OCI-M2 (cell line): ENCODE data around the gene B4GALNT2.

Source experiments
- DNase-seq: peaks from one replicate; lab custom pipeline; 2025; ENCODE audit not compliant: unreplicated experiment; lab: John Stamatoyannopoulos, UW

Gene B4GALNT2

DNA sequence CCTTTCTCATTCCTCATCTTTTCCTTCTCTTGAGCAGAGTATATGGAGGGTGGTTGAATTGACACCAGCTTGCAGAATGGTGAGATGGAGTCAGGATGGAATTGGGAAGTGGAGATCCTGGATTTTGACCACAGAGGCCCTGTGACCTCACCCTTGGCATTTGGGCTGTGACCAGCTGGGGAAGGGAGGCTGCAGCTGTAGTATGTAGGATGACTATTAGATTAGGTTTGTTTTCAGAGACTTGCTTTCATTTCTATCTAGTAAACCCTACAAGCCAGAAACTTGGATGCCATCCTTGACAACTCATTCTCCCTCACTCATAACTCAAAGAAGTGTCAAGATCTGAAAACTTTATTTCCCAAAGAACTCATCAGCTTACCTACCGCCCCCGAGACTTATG, 71.9 kb downstream of the B4GALNT2 start:
- DNase-seq = no peak

DNA sequence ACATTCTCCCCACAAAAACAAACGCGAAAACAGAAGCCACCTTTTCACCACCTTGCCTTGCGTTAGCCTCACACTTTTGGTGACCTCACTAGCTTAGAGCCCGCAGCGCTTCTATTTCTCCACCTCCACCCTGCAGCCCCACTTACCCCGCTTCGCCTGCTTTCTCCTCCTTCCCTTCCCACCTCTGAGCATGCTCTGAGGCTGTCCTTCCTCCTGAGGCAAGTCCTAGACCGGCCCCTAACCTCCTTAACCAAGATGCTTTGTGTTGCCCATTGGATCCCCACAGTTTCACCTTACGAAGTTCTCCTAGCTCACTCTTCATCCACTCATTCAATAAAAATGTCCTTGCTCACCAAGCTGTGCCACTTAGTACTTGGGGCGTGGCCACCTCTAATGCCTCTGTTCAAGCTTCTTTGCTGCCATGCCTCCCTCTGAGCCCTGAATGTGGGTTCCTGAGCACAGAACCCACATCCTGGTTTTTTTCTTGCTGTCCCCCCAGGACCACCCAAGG, 76.5 kb downstream of the B4GALNT2 start:
- DNase-seq = no peak

GRCh38 chr17:49210158-49211029, 77.8 kb downstream of the B4GALNT2 start, which contains the start of the genes ABI3 and GNGT2:
Gene ABI3 (plus strand): TSS chr17:49210707. CDS start chr17:49210725, 18 bp downstream.
Gene GNGT2 (minus strand): TSS chr17:49210574. CDS start chr17:49207422, 3,152 bp downstream.
- no peak for DNase-seq

GRCh38 chr17:49213399-49213798, 80.8 kb downstream of the B4GALNT2 start:
- no peak for DNase-seq

DNA sequence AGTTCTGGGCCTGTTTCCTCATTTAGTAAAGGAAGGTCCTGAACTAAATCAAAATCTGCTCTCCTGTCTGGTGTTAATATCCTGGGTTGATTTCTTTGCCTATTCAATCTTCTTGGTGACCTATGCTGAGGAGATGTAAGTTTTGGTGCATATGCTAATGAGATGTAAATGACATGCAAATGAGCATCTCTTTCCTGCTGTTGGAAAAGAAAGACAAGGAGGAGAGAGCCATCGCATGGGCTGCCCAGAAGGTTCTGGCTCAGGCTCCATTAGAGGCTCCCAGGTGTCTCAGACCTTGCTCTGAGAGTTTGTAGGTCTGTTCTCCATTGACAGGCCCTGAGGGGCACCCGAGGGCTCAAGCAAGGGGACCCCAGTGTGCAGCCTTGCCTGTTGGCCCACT, 81.3 kb downstream of the B4GALNT2 start:
- DNase-seq = no peak

DNA sequence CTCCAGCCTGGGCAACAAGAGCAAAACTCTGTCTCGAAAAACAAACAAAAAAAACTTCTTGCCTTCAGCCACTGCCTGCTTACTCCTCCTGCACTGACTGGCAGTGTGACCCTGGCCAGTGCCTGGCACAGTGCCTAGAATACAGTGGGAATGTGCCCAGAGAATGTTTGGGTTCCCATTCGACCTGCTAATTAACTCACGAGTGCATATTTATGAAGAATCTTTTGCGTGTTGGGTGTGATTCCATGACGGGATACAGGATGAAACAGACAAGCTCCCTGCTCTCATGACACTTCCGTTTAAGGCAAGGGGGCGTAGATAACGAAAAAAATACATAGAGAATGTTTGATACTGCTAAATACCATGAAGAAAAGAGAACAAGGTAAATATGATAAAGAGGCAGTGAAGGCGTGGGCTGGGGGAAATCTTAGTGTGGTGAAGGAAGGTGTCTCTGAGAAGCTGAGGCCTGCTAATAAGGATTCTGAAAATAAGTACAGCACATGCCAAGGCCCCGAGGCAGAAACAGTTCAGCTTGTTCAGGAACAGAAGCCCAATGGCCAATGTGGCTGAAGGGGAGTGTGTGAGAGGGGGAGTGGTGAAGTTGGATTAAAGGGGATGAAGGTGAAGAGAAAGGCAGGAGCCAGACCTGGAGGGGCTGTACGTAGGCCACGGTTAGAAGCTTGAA, 82.2 kb downstream of the B4GALNT2 start:
- no peak for DNase-seq

GRCh38 chr17:49216482-49216881, 83.9 kb downstream of the B4GALNT2 start:
- no peak for DNase-seq

- DNase-seq = no peak
Observed at GRCh38 chr17:49216953-49217650, 84.5 kb downstream of the B4GALNT2 start.

DNA sequence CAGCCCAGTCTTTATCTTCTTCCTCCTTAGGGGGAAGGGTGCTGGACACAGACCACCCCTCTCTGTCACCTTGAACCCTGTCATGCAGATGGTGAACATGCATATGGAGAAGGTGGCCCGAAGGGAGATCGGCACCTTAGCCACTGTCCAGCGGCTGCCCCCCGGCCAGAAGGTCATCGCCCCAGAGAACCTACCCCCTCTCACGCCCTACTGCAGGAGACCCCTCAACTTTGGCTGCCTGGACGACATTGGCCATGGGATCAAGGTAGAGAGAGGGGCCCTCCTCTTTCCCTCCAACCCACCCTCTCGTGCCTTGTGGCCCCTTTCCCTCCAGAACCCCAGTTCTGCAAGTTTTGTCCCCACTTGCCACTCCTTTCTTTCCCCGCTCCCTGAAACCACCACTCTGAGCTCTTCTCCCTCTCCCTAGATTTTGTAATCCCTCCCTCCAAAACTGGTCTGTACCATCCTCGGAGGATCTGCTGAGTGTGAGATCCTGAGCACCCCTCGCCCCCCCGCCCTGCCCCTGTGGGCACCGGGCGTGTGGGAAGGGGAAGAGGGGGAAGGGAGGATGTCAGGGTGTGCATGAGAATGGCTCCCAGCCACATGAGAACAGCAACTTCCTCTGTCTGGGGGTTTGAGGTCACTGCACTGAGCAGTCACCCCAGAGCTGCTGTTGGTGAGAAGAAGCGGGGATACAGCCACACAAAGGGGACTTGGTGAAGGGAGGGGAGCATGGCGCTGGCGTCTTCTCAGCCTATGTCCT, 85.3 kb downstream of the B4GALNT2 start:
- no peak for DNase-seq

DNA sequence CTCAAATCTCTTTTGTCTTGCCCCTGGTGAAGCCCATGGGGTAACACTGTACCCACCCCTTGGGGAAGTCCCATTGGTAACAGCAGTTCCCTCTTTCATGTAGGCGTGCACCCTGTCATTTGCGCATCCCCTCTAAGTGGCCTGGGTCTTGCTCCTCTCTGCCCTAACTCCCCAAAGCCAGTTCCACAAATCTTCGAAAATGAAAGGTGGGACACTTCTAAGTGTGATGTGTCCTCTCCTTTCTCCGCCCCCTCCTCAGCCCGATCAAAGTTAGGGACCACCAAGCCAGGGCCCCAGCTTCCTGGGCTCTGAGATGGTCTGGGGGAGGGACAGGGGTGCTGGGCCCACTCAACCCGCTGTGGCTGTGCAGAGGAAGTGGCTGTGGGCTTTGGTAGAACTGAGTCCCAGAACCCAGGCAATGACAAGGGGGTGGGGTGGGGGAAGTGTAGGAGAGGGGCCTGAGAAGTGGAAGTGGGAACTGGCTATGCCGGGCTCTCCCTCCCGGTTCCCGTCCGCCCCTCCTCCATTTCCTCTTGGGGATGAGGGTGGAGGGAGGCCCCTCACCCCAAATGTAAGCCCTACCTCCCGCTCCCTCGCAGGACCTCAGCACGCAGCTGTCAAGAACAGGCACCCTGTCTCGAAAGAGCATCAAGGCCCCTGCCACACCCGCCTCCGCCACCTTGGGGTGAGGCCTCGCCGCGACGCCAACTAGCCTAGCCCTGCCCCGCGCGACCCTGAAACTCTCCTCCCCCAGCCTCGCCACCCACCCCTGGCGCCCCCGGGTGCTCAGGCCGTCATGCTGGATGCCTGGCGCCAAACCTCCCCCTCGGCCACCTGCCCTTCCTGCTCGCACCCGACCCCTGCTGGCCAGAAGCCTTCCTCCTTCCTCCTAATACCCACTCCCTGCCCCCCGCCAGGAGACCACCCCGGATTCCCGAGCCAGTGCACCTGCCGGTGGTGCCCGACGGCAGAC, 86.7 kb downstream of the B4GALNT2 start:
- DNase-seq = no peak

- no peak for DNase-seq
Observed at GRCh38 chr17:49219987-49220386, 87.4 kb downstream of the B4GALNT2 start.

GRCh38 chr17:49223168-49223516, 90.6 kb downstream of the B4GALNT2 start:
- DNase-seq = no peak

DNA sequence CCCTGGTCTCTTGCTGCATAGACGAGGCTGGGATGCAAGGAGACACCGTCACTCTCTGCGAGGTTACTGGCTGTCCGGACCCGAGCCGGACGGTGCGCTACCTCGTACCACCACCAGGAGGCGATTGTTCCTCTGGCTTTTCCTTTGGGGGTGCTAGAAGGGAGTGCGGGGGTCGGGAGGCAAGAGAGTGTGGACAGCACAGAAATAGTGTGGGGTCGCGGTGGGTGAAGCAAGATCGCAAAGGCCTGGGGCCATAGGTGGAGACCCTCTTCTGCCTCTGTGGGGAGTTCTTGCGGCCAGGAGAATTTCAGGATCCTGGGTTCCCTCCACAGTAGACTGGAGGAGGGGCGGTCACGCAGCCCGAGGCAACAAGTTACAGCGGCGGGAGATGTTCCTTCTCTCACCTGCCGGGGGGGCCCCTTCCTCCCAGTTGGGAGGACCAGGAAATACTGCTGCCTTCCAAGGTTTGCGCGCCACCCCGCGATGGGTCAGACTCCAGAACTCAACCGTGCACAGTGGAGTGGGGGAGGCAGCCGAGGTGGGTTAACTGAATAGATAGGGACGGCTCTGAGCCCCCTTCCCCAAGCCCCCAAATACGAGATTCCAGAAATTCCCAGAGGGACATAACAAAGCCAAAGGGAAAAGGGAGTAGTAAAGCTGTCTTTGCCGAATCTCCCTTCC, 91.1 kb downstream of the B4GALNT2 start:
- DNase-seq = no peak

GRCh38 chr17:49224198-49224996, 91.8 kb downstream of the B4GALNT2 start:
- no peak for DNase-seq

DNA sequence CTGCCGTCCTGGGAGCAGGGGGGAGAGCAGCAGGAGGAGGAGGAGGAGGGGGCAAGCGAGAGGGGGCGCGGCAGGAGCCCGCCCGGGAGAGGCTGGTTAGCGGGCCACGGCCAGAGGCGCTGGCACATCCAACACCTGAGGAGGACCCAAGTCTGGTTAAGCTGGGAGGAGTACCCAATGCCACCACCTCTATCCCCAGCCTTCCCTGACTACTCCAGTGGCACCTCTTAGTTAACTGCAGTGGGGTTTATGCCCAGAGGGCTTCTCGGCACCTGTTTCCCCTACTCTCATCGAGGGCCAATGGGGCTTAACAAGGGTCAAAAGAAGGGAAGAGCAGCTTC, 92.4 kb downstream of the B4GALNT2 start:
- no peak for DNase-seq

DNA sequence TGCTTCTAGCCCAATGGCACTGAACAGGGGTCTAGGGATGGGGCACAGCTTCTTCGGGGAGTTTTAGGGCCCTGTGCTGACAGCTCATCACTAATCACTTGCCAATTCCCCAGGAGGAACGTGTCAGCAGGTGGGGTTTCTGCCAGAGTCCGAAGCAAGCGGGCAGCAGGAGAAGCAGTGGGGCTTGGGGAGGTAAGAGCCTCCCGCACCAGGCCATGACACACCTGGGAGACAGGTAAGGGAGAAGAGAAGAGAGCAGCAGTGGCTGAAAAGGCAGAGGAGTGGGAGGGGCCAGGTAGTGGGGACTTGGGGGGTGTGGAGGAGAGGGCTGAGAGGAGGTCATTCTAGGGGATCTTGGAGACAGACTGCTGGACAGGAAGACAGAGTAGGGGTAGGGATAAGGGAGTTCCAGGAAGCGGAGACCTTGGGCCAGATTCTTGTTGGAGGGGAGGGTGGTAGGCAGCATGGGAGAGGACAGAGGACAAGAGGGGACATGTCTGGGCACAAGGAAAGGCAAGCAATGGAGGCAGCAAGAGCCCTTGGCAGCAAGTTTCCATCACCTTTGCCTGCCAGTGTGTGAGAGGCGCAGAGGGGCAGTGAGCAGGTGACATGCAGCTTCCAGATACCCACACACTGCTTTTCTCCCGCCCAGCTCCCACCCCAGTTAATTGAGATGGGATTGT, 93.1 kb downstream of the B4GALNT2 start:
- DNase-seq = no peak
